ENCODE measurements around the gene PDGFA. TPM values are rescaled to one million over a fixed set of nuclear protein-coding genes. Genes with fewer than 3 reads are reported as not detected.
A peak's percentile ranks its signal among the peaks of the same experiment; 100 is the strongest.

PDGFA gene
- total and polyA plus RNA-seq, 7 donors = 9.1 to 30.4 (median 15.9) TPM

DNA sequence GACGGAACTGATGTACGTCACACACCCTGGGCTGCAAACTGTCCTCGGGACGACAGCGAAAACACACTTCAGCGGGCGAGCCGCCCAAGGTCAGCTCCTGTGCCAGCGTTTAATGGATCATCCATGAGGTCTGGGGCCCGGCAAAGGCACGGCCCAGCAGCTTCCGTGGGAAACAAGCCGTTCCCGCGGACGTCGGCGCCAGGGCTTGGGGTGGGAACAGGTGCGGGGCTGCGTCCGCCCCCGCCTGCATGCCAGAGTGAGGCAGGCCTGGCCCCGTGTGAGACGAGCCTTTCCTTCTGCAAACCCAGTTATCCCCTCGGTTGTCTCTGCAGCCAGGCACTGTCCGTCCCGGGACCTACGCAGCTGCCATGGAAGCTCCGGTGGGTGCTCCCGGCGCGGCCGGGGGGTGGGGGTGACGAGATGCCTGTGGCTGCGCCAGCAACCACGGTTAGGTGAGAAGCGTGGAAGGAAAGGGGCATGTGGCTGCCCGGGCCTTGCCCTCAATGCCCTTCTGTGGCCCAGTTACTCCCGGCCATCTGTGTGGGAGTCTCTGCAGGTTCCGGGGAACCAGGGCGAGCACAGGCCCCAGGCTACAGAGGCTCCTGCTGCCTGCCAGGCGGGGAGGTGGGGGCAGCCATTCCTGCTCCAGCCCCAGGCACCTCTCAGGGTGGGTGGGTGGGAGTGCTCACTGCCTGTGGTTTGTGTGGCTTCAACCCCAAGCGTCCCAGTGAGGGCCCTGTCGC is 42.2 kb upstream of the PDGFA start:
- DNase-seq = peak in 1 of 2 donors; percentile 66
- no peaks in the 10 kb centered on the region for H3K36me3 ChIP-seq (ENCODE audit: insufficient read depth in 1 of 2, low read depth in 1 of 2)
- TF ChIP-seq, protein P1, sequence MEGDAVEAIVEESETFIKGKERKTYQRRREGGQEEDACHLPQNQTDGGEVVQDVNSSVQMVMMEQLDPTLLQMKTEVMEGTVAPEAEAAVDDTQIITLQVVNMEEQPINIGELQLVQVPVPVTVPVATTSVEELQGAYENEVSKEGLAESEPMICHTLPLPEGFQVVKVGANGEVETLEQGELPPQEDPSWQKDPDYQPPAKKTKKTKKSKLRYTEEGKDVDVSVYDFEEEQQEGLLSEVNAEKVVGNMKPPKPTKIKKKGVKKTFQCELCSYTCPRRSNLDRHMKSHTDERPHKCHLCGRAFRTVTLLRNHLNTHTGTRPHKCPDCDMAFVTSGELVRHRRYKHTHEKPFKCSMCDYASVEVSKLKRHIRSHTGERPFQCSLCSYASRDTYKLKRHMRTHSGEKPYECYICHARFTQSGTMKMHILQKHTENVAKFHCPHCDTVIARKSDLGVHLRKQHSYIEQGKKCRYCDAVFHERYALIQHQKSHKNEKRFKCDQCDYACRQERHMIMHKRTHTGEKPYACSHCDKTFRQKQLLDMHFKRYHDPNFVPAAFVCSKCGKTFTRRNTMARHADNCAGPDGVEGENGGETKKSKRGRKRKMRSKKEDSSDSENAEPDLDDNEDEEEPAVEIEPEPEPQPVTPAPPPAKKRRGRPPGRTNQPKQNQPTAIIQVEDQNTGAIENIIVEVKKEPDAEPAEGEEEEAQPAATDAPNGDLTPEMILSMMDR (IDR thresholded peaks at IDR 0.05) = no peak
- ATAC-seq = peak; percentile 41 to 79 (median 76)
- H3K27me3 ChIP-seq (ENCODE audit: insufficient read depth in 3 of 3, low read length in 2 of 3) = peaks cover 0 to 2% (median 0%) of the 10 kb centered on the region in 3 donors
- intact Hi-C loops (cut with DNase I) = loop anchor here in 1 of 2 donors (10.0 kb wide), 1 partner anchor 217 kb away; no protein-coding TSS in a partner anchor
- WGBS, 3 donors = 38 to 55% (median 45%) methylated on average over 36 to 44 of the region's 44 CpGs
- no peaks in the 10 kb centered on the region for H3K4me1 ChIP-seq
- H3K9me3 ChIP-seq = no peaks in the 10 kb centered on the region
- H3K27ac ChIP-seq = no peak overlapping the region
- no peak overlapping the region for H3K4me3 ChIP-seq

DNA sequence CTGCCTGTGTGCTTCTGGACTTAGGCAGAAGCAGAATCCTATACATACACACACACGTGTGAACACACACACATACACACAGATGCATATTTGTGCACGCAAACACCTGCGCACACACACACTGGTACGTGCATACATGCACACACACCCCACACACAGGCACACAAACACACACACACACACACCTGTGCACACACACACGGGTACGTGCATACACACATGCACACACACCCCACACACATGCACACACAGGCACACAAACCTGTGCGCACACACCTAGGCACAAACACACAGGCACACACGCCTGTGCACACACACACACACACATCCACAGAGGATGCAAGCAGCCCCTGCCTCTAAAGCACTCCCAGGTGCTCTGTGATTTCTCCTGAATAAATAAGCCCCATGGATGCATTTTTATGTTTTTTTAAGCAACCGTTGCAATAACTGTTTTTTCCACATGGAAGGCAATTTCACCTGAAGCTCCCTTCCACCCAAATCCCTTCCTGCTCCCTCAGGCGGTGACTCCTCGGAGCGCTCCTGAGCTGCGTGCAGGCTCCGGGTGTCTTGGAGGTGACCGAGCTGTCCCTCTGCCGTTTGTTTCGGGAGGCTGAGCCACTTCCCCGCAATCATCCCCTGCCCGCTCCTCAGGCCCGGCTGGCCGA is 41.5 kb upstream of the PDGFA start:
- H3K4me3 ChIP-seq = no peak overlapping the region
- intact Hi-C loops (cut with DNase I) = loop anchor here in 1 of 2 donors (10.0 kb wide), 1 partner anchor 216 kb away; no protein-coding TSS in a partner anchor
- WGBS, 3 donors = 51 to 62% (median 52%) methylated on average over 21 of the region's 21 CpGs

DNA sequence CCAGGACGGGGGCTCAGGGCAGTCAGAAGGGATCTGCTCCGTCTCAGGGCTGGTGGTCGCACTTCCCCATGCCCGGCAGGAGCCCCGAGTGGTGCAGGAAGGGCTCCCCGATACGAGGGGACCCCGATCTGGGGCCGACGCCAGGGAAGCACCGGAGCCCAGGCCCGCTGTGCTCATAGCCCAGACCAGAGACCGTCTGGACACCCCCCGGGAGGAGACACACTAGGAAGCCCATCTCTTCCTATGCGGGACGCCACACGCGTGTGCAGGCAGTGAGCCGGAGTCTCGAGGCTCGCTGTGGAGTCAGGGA is 39.7 kb upstream of the PDGFA start:
- Histone ChIP-seq H3K9me3 (no peaks in the 10 kb centered on the region), H3K36me3 (ENCODE audit: insufficient read depth in 1 of 2, low read depth in 1 of 2) (no peaks in the 10 kb centered on the region), H3K4me3 (no peak overlapping the region), H3K4me1 (no peaks in the 10 kb centered on the region), H3K27me3 (ENCODE audit: insufficient read depth in 3 of 3, low read length in 2 of 3) (peaks cover 0 to 3% (median 0%) of the 10 kb centered on the region in 3 donors), H3K27ac (no peak overlapping the region)
- DNase-seq (no peak), ATAC-seq (no peak)
- 94 to 97% (median 97%) methylated on average over 21 of the region's 21 CpGs for WGBS, 3 donors
- intact Hi-C loops (cut with DNase I) = no loop called here
- TF ChIP-seq, protein P1 (IDR thresholded peaks at IDR 0.05) = no peak

More for the DNA sequence above, 41.5 kb upstream of the PDGFA start:
- TF ChIP-seq, protein P1 (IDR thresholded peaks at IDR 0.05) = no peak
- DNase-seq = no peak
- peak in 1 of 4 donors; percentile 58 for ATAC-seq
- peaks cover 0 to 3% (median 0%) of the 10 kb centered on the region in 3 donors for H3K27me3 ChIP-seq (ENCODE audit: insufficient read depth in 3 of 3, low read length in 2 of 3)
- no peaks in the 10 kb centered on the region for H3K36me3 ChIP-seq (ENCODE audit: insufficient read depth in 1 of 2, low read depth in 1 of 2)
- no peaks in the 10 kb centered on the region for H3K4me1 ChIP-seq
- H3K9me3 ChIP-seq = no peaks in the 10 kb centered on the region
- no peak overlapping the region for H3K27ac ChIP-seq

DNA sequence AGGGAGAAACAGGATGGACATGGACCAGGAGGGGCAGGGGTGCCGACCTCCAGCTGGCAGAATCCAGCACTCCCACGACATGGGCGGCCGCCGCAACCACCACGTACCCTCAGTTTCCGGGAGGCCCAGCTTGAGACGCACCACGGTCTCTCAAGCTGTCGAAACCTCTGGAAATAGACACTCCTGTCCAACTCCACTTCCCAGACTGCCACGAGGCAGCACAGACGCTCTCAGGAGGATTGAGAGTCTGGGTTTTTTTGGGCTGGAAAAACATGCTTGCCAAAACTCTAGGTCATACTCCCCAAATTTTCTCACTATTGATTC is 37.9 kb upstream of the PDGFA start:
- TF ChIP-seq, protein P1 (IDR thresholded peaks at IDR 0.05) = no peak
- Histone ChIP-seq H3K36me3 (ENCODE audit: insufficient read depth in 1 of 2, low read depth in 1 of 2) (no peaks in the 10 kb centered on the region), H3K4me1 (no peaks in the 10 kb centered on the region), H3K27me3 (ENCODE audit: insufficient read depth in 3 of 3, low read length in 2 of 3) (peaks cover 0 to 3% (median 0%) of the 10 kb centered on the region in 3 donors), H3K27ac (no peak overlapping the region), H3K9me3 (no peaks in the 10 kb centered on the region), H3K4me3 (no peak overlapping the region)
- ATAC-seq (no peak), DNase-seq (no peak)
- 82 to 83% (median 83%) methylated on average over 12 of the region's 12 CpGs for WGBS, 3 donors
- intact Hi-C loops (cut with DNase I) = no loop called here
